K562 (cell line): ENCODE data around the gene BID. TPM values are rescaled to one million over a fixed set of nuclear protein-coding genes. Genes with fewer than 3 reads are reported as not detected.

Experiments
- ARNT ChIP-seq, 2 experiments: fragments of 450-650 bp; IDR thresholded peaks; 2 replicates each; pipeline ENCODE4 v1.6.1; 2016; ENCODE audit warnings: mild to moderate bottlenecking in 1 of 2
- CBX5 ChIP-seq: IDR thresholded peaks from 2 replicates; pipeline ENCODE4 v1.6.1; 2014; ENCODE audit warnings: low read depth, borderline replicate concordance
- MNT ChIP-seq, 2 experiments: fragments of 450-650 bp; conservative IDR thresholded peaks; 2 replicates each; pipeline ENCODE4 v1.6.1; 2017; ENCODE audit warnings: mild to moderate bottlenecking in 2 of 2, moderate library complexity in 2 of 2
- NCOA1 ChIP-seq: fragments of 450-650 bp; IDR thresholded peaks from 2 replicates; pipeline ENCODE4 v1.6.1; 2016; ENCODE audit warnings: low read depth
- POLR2AphosphoS5 ChIP-seq: IDR thresholded peaks from 2 replicates; pipeline ENCODE4 v1.6.1; 2011; ENCODE audit warnings: mild to moderate bottlenecking, low read depth, low read length, moderate library complexity; ENCODE audit not compliant: control insufficient read depth, insufficient read depth
- POLR2B ChIP-seq: fragments of 450-650 bp; IDR thresholded peaks from 2 replicates; pipeline ENCODE4 v1.6.1; 2018; ENCODE audit warnings: low read depth; ENCODE audit not compliant: partially characterized antibody
- SFPQ ChIP-seq: fragments of 200-400 bp; formaldehyde crosslinking; IDR thresholded peaks from 2 replicates; pipeline ENCODE4 v1.6.1; 2017; ENCODE audit warnings: mild to moderate bottlenecking, low read depth, low read length, moderate library complexity
- SOX6 ChIP-seq: fragments of 450-650 bp; IDR thresholded peaks from 2 replicates; pipeline ENCODE4 v1.6.1; 2014; ENCODE audit warnings: mild to moderate bottlenecking
- SP1 ChIP-seq: sonication (generic); formaldehyde crosslinking; IDR thresholded peaks from 2 replicates; pipeline ENCODE4 v1.8.1; 2022; ENCODE audit warnings: mild to moderate bottlenecking, missing genetic modification reagents
- SRSF1 ChIP-seq: fragments of 200-400 bp; formaldehyde crosslinking; IDR thresholded peaks from 2 replicates; pipeline ENCODE4 v1.6.1; 2017; ENCODE audit warnings: mild to moderate bottlenecking, low read depth, low read length, moderate library complexity
- ZBTB40 ChIP-seq, 2 experiments: fragments of 450-650 bp in 1 of 2; sonication (generic) in 1 of 2; formaldehyde crosslinking in 1 of 2; IDR thresholded peaks; 2 replicates each; pipeline versions ENCODE4 v1.7.1 to v1.9.0; 2016 to 2022; ENCODE audit warnings: inconsistent platforms in 1 of 2, mild to moderate bottlenecking in 1 of 2, missing genetic modification reagents in 1 of 2
- ZBTB9 ChIP-seq: fragments of 450-650 bp; formaldehyde crosslinking; IDR thresholded peaks from 2 replicates; pipeline ENCODE4 v1.4.0; 2020; ENCODE audit warnings: mild to moderate bottlenecking, moderate library complexity
- polyA plus RNA-seq, 8 experiments: library from polyadenylated mRNA; depleted of rRNA in 4 of 8; stranded (reverse) in 5 of 8; unstranded in 3 of 8; fragments of >200 nt; fragmentation: Nextera tagmentation in 2 of 8; fragmentation: Illumina TruSeq in 1 of 8; extraction: Ambion mirVana in 2 of 8; extraction: Trizol in 1 of 8; gene quantifications; 2 replicates each; pipeline versions ENCODE4 v1.2.1 to v1.2.3, GENCODE V29; 2011 to 2014; ENCODE audit warnings: inconsistent platforms in 1 of 8, missing spikeins in 1 of 8
- total RNA-seq, 7 experiments: library from RNA; depleted of rRNA in 6 of 7; stranded (reverse); fragments of >200 nt in 6 of 7; fragmentation: Illumina TruSeq in 2 of 7; extraction: Trizol in 2 of 7; gene quantifications; 2 replicates each; pipeline versions ENCODE4 v1.2.1 to v1.2.3, GENCODE V29; 2011 to 2021; ENCODE audit warnings: low replicate concordance in 1 of 7

The BID gene
- total and polyA plus RNA-seq, 9 of the 15 experiments (the other 6 are each of a cell fraction or from before 2014, with no cell fraction given) = 5.2 to 209 (median 63.7) TPM

DNA sequence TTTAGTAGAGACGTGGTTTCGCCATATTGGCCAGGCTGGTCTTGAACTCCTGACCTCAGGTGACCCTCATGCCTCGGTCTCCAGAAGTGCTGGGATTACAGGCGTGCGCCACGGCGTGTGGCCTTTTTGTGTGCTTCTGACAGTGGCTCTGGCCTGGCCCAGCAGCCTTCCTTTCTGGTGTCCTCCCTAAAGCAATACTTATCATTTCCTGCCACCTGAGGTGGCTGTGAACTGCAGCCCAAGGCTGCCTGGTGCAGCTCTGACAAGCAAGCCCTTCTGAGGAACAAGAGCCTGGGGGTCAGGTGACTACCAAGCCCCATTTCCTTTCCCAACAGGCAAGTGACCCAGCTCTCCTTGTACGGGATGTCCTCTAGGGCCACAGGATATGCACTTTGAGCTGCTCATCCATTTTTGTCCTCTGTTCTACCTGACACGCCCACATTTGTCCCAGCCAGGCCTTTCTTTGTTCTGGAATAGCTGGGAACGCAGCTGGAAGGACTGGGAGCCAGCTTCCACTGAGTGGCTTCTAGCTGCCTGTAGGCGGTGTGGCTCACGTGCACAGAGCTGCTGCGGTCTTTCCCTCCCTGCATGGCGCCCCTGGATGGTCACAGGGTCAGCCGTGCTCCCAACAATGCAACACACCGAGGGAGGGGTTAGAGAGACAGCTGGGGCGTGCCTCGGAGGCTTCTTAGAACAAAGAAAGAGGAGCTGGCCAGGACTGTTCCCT lies 12.3 kb upstream of the BID start (continued):
- peak; percentile 57; the same call in 1 of the 2 replicates for TF ChIP-seq ZBTB40 (IDR thresholded peaks at IDR 0.05)
- TF ChIP-seq ZBTB40 (CRISPR knock-in tag; IDR thresholded peaks at IDR 0.05) = no peak
- TF ChIP-seq NCOA1 = peak; percentile 50; the same call in 1 of the 2 replicates
- peak in 1 of 2 experiments; percentile 49; a peak in 1 of 4 replicates for TF ChIP-seq ARNT (IDR thresholded peaks at IDR 0.05)
- no peak for TF ChIP-seq SRSF1
- peak; percentile 99 for TF ChIP-seq ZBTB9 (CRISPR knock-in tag)
- TF ChIP-seq POLR2AphosphoS5 = peak; percentile 57; the same call in 1 of the 2 replicates
- no peak for TF ChIP-seq SFPQ
- peak; percentile 13 for TF ChIP-seq POLR2B
- TF ChIP-seq SP1 (CRISPR knock-in tag) = 0 out of 2 replicates have a peak, but pooled peaks have one; percentile 57
- TF ChIP-seq CBX5 = no peak
- TF ChIP-seq MNT (conservative IDR thresholded peaks at IDR 0.05) = peak in 1 of 2 experiments; percentile 84
- peak; percentile 92 for TF ChIP-seq SOX6
